Thoracic aorta (tissue), 2 donors: ENCODE data around the gene PTPRR. TPM values are rescaled to one million over a fixed set of nuclear protein-coding genes. Genes with fewer than 3 reads are reported as not detected.

Source experiments
- ATAC-seq: fragments of 150-250 bp; one replicate; pipeline ENCODE4 v1.8.0; 2017; ENCODE audit warnings: low read depth; ENCODE audit not compliant: insufficient number of reproducible peaks, low FRiP score
- DNase-seq: peaks from one replicate; pipeline ENCODE4 v3.0.0-alpha.2; 2020; ENCODE audit warnings: low spot score
- H3K27ac ChIP-seq, 2 donors: fragments of 200-600 bp; sonication (generic); 1 replicate in 1 of 2; 2 replicates in 1 of 2; pipeline ENCODE4 v1.5.1; 2016; ENCODE audit warnings: mild to moderate bottlenecking in 2 of 2, moderate library complexity in 2 of 2
- H3K27me3 ChIP-seq: fragments of 200-600 bp; sonication (generic); replicated peaks from 2 replicates; pipeline ENCODE4 v1.6.0; 2016; ENCODE audit warnings: mild to moderate bottlenecking; ENCODE audit not compliant: insufficient read depth
- H3K36me3 ChIP-seq: fragments of 200-600 bp; sonication (generic); one replicate; pipeline ENCODE4 v1.5.1; 2016
- H3K4me1 ChIP-seq, 2 donors: fragments of 200-600 bp; sonication (generic); 1 replicate in 1 of 2; 2 replicates in 1 of 2; pipeline versions ENCODE4 v1.5.1 to v1.6.0; 2016; ENCODE audit warnings: low read depth in 2 of 2, mild to moderate bottlenecking in 1 of 2; ENCODE audit not compliant: control insufficient read depth in 1 of 2
- H3K4me3 ChIP-seq: fragments of 200-600 bp; sonication (generic); 2 replicates; pipeline ENCODE4 v1.5.1; 2016; ENCODE audit warnings: mild to moderate bottlenecking
- H3K9me3 ChIP-seq: fragments of 200-600 bp; sonication (generic); 2 replicates; pipeline ENCODE4 v1.5.1; 2016
- CTCF ChIP-seq: fragments of 200-600 bp; sonication (generic); IDR thresholded peaks from one replicate; pipeline ENCODE4 v1.5.1; 2019; ENCODE audit warnings: antibody characterized with exemption
- total RNA-seq, 2 donors: library from RNA; depleted of rRNA; stranded (reverse); fragments of >200 nt; gene quantifications; one replicate each; pipeline versions ENCODE4 v1.1.0 to v1.2.3, GENCODE V29; 2016

Gene PTPRR
- total RNA-seq, 2 donors from 2014 or later: 0.27 to 0.35 TPM

- Histone ChIP-seq H3K36me3 (no peaks in the 10 kb centered on the region), H3K9me3 (no peaks in the 10 kb centered on the region), H3K27ac (no peak overlapping the region), H3K4me1 (peaks cover 0 to 8% of the 10 kb centered on the region in 2 donors), H3K27me3 (no peaks in the 10 kb centered on the region), H3K4me3 (no peak overlapping the region)
- TF ChIP-seq CTCF: no peak
- DNase-seq (no peak), ATAC-seq (no peak)
Observed at GRCh38 chr12:70660620-70661219, 259.8 kb downstream of the PTPRR start.

GRCh38 chr12:70660002-70660604 is 260.4 kb downstream of the PTPRR start:
- no peak overlapping the region for H3K27ac ChIP-seq
- ATAC-seq: no peak
- H3K36me3 ChIP-seq: no peaks in the 10 kb centered on the region
- no peaks in the 10 kb centered on the region for H3K9me3 ChIP-seq
- no peak overlapping the region for H3K4me3 ChIP-seq
- no peaks in the 10 kb centered on the region for H3K27me3 ChIP-seq
- DNase-seq: no peak
- TF ChIP-seq CTCF: no peak
- peaks cover 0 to 8% of the 10 kb centered on the region in 2 donors for H3K4me1 ChIP-seq

GRCh38 chr12:70659077-70659606 is 261.4 kb downstream of the PTPRR start:
- Histone ChIP-seq H3K27me3 (no peaks in the 10 kb centered on the region), H3K4me1 (peaks cover 0 to 8% of the 10 kb centered on the region in 2 donors), H3K27ac (no peak overlapping the region), H3K9me3 (no peaks in the 10 kb centered on the region), H3K36me3 (no peaks in the 10 kb centered on the region), H3K4me3 (no peak overlapping the region)
- TF ChIP-seq CTCF: no peak
- ATAC-seq (no peak), DNase-seq (no peak)

GRCh38 chr12:70657616-70658286 is 262.8 kb downstream of the PTPRR start:
- DNase-seq: no peak
- Histone ChIP-seq H3K4me3 (no peak overlapping the region), H3K27ac (no peak overlapping the region), H3K9me3 (no peaks in the 10 kb centered on the region), H3K4me1 (peaks cover 0 to 8% of the 10 kb centered on the region in 2 donors), H3K36me3 (no peaks in the 10 kb centered on the region), H3K27me3 (no peaks in the 10 kb centered on the region)
- no peak for ATAC-seq
- TF ChIP-seq CTCF: no peak

GRCh38 chr12:70652451-70652850 is 268.1 kb downstream of the PTPRR start:
- no peak overlapping the region for H3K27ac ChIP-seq
- H3K9me3 ChIP-seq: no peaks in the 10 kb centered on the region
- H3K27me3 ChIP-seq: no peaks in the 10 kb centered on the region
- no peak for DNase-seq
- no peak for ATAC-seq
- no peak overlapping the region for H3K4me3 ChIP-seq
- no peak for TF ChIP-seq CTCF
- H3K4me1 ChIP-seq: peaks cover 11 to 17% of the 10 kb centered on the region in 2 donors
- H3K36me3 ChIP-seq: no peaks in the 10 kb centered on the region
